ENCODE measurements around the gene MELTF. TPM values are rescaled to one million over a fixed set of nuclear protein-coding genes. Genes with fewer than 3 reads are reported as not detected.
A peak's percentile ranks its signal among the peaks of the same experiment; 100 is the strongest.

MELTF gene
- total RNA-seq, 1 experiment from 2014 or later: 1.7 TPM

DNA sequence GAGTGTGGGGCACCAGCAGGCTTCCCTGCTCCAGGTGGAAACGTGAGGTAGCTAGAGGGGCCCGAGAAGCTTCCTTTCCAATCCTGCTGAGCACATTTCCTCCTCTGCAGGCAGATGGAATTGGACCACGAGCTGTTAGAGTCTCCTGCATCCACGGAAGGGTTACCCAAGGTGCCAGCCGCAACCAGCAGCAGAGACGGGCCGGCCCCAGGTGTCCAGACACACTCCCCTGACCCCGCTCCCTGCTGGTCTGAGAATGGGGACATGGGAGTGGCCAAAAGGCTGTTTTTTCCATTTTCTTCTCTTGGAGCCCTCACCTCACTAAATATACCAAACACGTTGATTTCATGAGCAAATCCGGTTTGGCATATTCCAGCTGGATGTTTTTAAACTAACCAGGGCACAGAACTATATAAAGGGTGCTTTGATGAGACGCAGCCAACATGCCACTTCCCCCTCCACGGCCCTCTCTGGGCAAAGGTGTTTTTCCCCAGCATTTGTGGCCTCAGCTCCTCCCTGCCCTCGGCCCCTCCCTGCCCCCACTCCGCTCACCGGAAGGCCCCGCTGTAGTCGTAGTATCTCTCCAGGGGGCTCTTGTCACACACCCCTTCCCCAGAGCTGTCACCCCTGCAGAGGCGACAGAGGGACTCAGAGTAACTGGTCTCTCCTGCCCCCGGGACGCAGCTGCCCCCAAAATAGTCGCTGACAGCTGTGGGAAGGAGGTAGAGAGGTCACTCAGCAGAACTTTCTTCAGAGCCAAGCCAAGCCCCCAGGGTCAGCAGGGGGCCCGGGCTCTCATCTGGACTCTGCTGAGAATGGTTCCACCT is 7.0 kb downstream of the MELTF start:
- DNase-seq (ENCODE audit: low read depth in 1 of 2, low spot score in 2 of 2): no peak
- Histone ChIP-seq H3K4me1 (replicated peaks) (no peaks in the 10 kb centered on the region), H3K27ac (no peak overlapping the region), H3K27me3 (replicated peaks) (no peaks in the 10 kb centered on the region), H3K36me3 (no peaks in the 10 kb centered on the region), H3K9me3 (replicated peaks) (no peaks in the 10 kb centered on the region), H3K4me3 (no peak overlapping the region)

DNA sequence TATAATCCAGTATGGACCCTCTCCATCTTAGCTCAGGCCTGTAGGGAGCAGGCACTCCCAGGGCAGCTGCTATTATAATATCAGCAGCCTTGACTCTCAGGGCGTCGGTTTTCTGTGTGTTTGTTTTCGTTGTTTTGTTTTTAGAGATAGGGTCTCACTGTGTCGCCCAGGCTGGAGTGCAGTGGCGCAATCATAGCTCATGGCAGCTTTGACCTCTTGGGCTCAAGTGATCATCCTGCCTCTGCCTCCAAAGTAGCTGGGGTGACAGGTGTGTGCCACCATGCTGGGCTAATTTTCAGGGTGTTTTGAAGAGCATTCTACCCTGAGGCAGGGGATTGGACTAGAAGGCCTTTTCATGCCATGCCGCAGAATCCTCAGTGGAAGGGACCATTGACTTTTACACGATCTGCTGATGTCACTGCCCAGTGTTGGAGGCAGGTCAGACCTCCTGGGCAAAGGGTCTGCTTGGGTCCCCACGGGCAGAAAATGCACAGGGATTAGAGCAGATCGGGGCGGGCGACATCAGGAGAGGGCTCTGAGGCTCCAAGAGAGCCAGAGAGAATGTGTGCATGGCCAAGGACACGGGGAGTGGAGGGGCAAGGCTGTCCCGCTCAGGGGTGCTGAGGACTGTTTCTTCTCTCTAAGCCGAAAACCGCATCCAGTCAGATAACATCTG is 7.8 kb downstream of the MELTF start:
- Histone ChIP-seq H3K27me3 (replicated peaks) (no peaks in the 10 kb centered on the region), H3K4me3 (no peak overlapping the region), H3K27ac (no peak overlapping the region), H3K4me1 (replicated peaks) (no peaks in the 10 kb centered on the region), H3K36me3 (no peaks in the 10 kb centered on the region), H3K9me3 (replicated peaks) (no peaks in the 10 kb centered on the region)
- DNase-seq (ENCODE audit: low read depth in 1 of 2, low spot score in 2 of 2): no peak

DNA sequence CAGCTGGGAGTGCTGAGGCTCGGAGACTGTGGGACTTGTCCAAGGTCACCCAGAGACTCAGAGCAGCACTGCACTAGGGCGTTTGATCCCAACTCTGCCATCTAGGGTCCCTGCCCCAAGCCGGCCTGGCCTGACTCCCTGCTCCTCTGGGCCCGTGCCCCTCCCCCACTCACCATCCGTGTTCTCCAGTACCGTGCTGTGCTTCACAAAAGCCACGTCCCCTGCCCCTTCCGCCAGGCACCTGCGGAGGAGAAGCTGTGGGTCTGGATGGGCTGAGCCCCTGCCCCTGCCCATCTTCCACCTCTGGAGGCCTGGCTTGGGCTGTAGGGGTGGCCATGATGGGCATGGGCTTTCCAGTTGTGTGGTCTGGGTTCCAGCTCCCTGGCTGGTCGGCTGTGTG is 8.4 kb downstream of the MELTF start:
- Histone ChIP-seq H3K4me1 (replicated peaks) (no peaks in the 10 kb centered on the region), H3K36me3 (no peaks in the 10 kb centered on the region), H3K9me3 (replicated peaks) (no peaks in the 10 kb centered on the region), H3K4me3 (no peak overlapping the region), H3K27ac (no peak overlapping the region), H3K27me3 (replicated peaks) (no peaks in the 10 kb centered on the region)
- peak in 1 of 2 experiments; percentile 44 for DNase-seq (ENCODE audit: low read depth in 1 of 2, low spot score in 2 of 2)

DNA sequence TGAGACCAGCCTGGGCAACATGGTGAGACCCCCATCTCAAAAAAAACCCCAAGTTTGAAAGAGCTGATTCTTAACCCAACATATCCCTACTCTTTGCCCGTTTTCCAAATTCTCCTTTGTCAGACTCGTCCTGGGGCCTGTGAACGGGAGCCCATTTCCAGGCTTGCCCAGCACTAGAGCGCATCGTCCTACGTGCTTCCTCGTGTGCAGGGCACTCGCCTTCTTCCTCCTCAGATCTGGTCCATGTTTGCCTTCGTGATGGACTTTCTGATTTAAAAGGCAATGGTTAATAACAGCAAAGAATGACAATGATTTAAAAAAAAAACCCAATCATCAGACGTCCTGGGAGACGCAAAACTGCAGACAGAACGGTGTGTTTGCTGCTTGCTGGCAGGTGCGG is 10.1 kb downstream of the MELTF start:
- DNase-seq (ENCODE audit: low read depth in 1 of 2, low spot score in 2 of 2): no peak
- no peak overlapping the region for H3K27ac ChIP-seq
- no peak overlapping the region for H3K4me3 ChIP-seq
- H3K27me3 ChIP-seq (replicated peaks): no peaks in the 10 kb centered on the region
- H3K4me1 ChIP-seq (replicated peaks): no peaks in the 10 kb centered on the region
- no peaks in the 10 kb centered on the region for H3K9me3 ChIP-seq (replicated peaks)
- no peaks in the 10 kb centered on the region for H3K36me3 ChIP-seq

GRCh38 chr3:197019021-197019420 is 10.6 kb downstream of the MELTF start:
- H3K36me3 ChIP-seq: no peaks in the 10 kb centered on the region
- H3K27me3 ChIP-seq (replicated peaks): no peaks in the 10 kb centered on the region
- no peaks in the 10 kb centered on the region for H3K9me3 ChIP-seq (replicated peaks)
- peak in 1 of 2 experiments; percentile 8 for DNase-seq (ENCODE audit: low read depth in 1 of 2, low spot score in 2 of 2)
- H3K4me3 ChIP-seq: no peak overlapping the region
- no peak overlapping the region for H3K27ac ChIP-seq
- no peaks in the 10 kb centered on the region for H3K4me1 ChIP-seq (replicated peaks)

DNA sequence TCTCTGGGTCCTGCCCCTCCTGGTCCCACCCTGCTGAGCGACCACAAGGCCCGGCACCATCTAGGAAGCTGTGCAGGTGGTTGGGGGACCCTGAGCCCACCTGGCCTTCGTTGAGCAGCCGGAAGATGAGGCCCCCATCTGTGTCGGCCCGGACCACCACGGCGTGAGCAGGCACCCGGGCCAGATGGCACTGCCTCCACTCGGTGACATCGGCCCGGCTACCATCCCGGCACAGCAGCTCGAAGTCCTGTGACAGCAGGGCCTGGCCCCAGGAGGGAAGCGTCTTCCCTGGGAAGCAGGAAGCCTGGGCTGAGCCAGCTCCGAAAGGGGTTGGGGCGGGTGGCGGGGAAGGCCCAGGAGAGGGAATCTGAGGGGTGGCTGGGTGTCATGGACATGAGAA is 12.6 kb downstream of the MELTF start:
- Histone ChIP-seq H3K4me3 (no peak overlapping the region), H3K27me3 (replicated peaks) (no peaks in the 10 kb centered on the region), H3K9me3 (replicated peaks) (no peaks in the 10 kb centered on the region), H3K4me1 (replicated peaks) (no peaks in the 10 kb centered on the region), H3K27ac (no peak overlapping the region), H3K36me3 (no peaks in the 10 kb centered on the region)
- DNase-seq (ENCODE audit: low read depth in 1 of 2, low spot score in 2 of 2): no peak

- Histone ChIP-seq H3K4me3 (no peak overlapping the region), H3K4me1 (replicated peaks) (no peaks in the 10 kb centered on the region), H3K27ac (no peak overlapping the region), H3K36me3 (no peaks in the 10 kb centered on the region), H3K9me3 (replicated peaks) (no peaks in the 10 kb centered on the region), H3K27me3 (replicated peaks) (no peaks in the 10 kb centered on the region)
- no peak for DNase-seq (ENCODE audit: low read depth in 1 of 2, low spot score in 2 of 2)
These were observed 13.6 kb downstream of the MELTF start for GRCh38 chr3:197015790-197016736.

- no peak overlapping the region for H3K4me3 ChIP-seq
- no peaks in the 10 kb centered on the region for H3K36me3 ChIP-seq
- H3K9me3 ChIP-seq (replicated peaks): no peaks in the 10 kb centered on the region
- no peaks in the 10 kb centered on the region for H3K27me3 ChIP-seq (replicated peaks)
- no peaks in the 10 kb centered on the region for H3K4me1 ChIP-seq (replicated peaks)
- no peak for DNase-seq (ENCODE audit: low read depth in 1 of 2, low spot score in 2 of 2)
- no peak overlapping the region for H3K27ac ChIP-seq
These were observed 14.6 kb downstream of the MELTF start for GRCh38 chr3:197014942-197015575.

DNA sequence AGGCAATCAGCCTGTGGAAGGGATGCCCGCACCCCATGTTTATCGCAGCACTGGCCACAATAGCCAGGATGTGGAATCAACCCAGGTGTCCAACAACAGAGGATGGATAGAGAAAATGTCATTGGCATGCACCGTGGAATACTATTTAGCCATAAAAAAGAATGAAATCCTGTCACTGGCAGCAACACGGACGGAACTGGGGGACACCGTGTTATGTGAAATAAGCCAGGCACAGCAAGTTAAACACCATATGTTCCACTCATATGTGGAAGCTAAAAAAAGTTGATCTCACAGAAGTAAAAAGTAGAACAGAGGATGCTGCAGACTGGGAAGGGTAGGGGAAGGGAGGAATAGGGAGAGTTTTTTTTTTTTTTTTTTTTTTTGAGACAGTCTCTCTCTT is 15.6 kb downstream of the MELTF start:
- Histone ChIP-seq H3K27me3 (replicated peaks) (no peaks in the 10 kb centered on the region), H3K36me3 (no peaks in the 10 kb centered on the region), H3K27ac (no peak overlapping the region), H3K4me3 (no peak overlapping the region), H3K4me1 (replicated peaks) (no peaks in the 10 kb centered on the region), H3K9me3 (replicated peaks) (no peaks in the 10 kb centered on the region)
- no peak for DNase-seq (ENCODE audit: low read depth in 1 of 2, low spot score in 2 of 2)

GRCh38 chr3:197012540-197012883 is 17.1 kb downstream of the MELTF start:
- Histone ChIP-seq H3K27ac (no peak overlapping the region), H3K4me1 (replicated peaks) (no peaks in the 10 kb centered on the region), H3K27me3 (replicated peaks) (no peaks in the 10 kb centered on the region), H3K4me3 (no peak overlapping the region), H3K9me3 (replicated peaks) (no peaks in the 10 kb centered on the region), H3K36me3 (no peaks in the 10 kb centered on the region)
- no peak for DNase-seq (ENCODE audit: low read depth in 1 of 2, low spot score in 2 of 2)

- DNase-seq (ENCODE audit: low read depth in 1 of 2, low spot score in 2 of 2): no peak
- no peaks in the 10 kb centered on the region for H3K27me3 ChIP-seq (replicated peaks)
- H3K4me1 ChIP-seq (replicated peaks): no peaks in the 10 kb centered on the region
- H3K9me3 ChIP-seq (replicated peaks): no peaks in the 10 kb centered on the region
- H3K36me3 ChIP-seq: no peaks in the 10 kb centered on the region
- no peak overlapping the region for H3K4me3 ChIP-seq
- no peak overlapping the region for H3K27ac ChIP-seq
These were observed 17.7 kb downstream of the MELTF start for GRCh38 chr3:197011780-197012539.

DNA sequence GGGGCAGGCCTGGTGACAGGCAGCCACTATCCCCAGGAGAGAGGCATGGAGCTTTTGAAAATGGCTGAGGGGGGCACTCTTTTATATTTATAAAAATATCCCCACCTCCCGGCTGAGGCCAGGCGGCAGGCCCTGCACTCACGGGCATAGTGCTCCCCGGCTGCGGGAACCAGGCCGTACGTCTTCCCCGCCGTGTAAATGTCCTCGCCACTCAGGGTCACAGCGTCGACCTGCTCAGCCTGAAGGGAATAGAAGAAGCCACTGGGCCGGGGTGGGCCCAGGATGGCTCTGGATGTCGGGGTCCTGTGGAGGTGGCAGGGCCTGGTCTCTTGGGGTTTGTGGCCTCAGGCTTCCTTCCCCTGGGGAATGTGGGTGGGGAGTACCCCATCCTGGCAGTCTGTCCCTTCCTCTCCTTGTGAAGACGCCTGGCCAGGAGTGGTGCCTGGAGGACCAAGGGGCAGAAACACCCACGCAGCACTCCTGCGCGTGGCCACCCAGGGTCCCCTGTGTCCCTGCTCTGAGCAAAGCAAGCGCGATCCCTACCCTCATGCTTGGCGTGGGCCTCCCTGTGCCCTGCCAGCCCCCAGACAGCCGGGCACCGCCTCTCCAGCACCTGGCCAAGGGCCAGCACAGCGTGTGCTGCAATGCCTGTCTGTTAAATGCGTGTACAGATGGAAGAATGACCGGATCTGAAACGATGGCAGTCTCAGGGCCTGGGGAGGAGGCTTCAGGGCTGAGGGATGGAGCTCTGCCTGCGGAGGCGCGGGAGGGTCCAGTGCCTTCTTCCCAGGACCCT is 18.9 kb downstream of the MELTF start:
- no peaks in the 10 kb centered on the region for H3K36me3 ChIP-seq
- no peak overlapping the region for H3K4me3 ChIP-seq
- H3K4me1 ChIP-seq (replicated peaks): no peaks in the 10 kb centered on the region
- H3K27ac ChIP-seq: no peak overlapping the region
- H3K27me3 ChIP-seq (replicated peaks): no peaks in the 10 kb centered on the region
- no peak for DNase-seq (ENCODE audit: low read depth in 1 of 2, low spot score in 2 of 2)
- no peaks in the 10 kb centered on the region for H3K9me3 ChIP-seq (replicated peaks)
